Cardiac fibroblast (primary cell): Measurements from ENCODE around the gene CC2D2A.

Experiments
- DNase-seq, 2 donors: peaks; one replicate each; pipeline versions ENCODE4 v3.0.0 to v3.0.0-alpha.2; 2010; ENCODE audit warnings: low read depth in 2 of 2
- H3K4me3 ChIP-seq, 2 donors: replicated peaks in 1 of 2; 1 replicate in 1 of 2; 2 replicates in 1 of 2; pipeline ENCODE4 v1.5.1; 2011; ENCODE audit warnings: low read depth in 2 of 2, low read length in 2 of 2, mild to moderate bottlenecking in 2 of 2, moderate library complexity in 1 of 2
- TF ChIP-seq, protein P1 (sequence below): IDR thresholded peaks from one replicate; pipeline ENCODE4 v1.5.1; 2011; ENCODE audit warnings: low read depth, mild to moderate bottlenecking, low read length, inconsistent platforms

Gene CC2D2A

DNA sequence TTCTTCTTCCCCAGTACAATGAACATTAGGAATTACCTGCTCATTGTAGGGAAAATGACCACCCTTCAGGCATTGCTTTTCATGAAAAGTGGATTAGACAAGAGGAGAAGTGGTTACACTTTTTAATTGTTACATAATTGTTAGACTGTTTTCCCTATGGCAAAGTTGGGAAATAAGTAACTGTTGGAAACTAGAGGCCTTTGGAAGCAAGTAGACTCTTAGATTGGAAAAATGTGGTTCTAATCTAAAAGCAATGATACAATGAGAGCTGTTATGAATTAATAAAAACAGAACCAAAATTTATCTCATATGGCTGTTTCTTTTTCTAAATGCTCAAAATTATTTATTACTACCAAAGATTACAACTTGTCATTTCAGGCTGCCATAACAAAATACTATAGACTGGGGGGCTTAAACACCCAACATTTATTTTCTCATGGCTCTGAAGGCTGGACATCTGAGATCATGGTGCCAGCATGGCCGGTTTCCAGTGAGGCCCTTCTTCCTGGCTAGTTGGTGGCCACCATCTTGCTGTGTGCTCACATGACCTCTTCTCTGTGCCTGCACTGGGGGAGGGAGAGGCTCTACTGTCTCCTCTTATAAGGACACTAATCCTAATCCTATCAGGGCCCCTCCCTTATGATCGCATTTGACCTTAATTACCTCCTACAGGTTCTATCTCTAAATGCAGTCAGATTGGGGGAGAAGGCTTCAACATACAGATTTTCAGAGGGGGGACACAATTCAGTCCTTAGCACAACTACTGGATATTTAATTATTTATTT lies 12.5 kb downstream of the CC2D2A start:
- TF ChIP-seq, protein P1, sequence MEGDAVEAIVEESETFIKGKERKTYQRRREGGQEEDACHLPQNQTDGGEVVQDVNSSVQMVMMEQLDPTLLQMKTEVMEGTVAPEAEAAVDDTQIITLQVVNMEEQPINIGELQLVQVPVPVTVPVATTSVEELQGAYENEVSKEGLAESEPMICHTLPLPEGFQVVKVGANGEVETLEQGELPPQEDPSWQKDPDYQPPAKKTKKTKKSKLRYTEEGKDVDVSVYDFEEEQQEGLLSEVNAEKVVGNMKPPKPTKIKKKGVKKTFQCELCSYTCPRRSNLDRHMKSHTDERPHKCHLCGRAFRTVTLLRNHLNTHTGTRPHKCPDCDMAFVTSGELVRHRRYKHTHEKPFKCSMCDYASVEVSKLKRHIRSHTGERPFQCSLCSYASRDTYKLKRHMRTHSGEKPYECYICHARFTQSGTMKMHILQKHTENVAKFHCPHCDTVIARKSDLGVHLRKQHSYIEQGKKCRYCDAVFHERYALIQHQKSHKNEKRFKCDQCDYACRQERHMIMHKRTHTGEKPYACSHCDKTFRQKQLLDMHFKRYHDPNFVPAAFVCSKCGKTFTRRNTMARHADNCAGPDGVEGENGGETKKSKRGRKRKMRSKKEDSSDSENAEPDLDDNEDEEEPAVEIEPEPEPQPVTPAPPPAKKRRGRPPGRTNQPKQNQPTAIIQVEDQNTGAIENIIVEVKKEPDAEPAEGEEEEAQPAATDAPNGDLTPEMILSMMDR: no peak
- DNase-seq: no peak

DNA sequence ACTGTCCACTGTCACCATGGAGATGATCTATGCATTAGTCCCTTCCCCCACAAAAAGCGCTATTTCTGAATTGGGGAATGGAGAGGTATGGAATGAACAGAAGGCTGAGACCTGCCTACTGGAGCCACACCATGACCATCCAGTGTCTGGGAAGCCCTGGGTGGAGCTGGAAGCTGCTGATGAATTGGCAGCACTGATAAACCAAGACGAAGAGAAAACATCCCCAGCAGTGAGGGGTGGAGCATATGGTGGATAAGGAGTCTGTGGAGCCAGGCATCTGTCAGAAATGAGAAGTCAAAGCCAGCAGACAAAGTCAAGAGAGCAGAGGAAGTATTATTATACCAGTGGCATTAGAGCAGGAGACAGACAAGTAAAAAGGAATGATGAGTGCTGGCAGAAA lies 13.2 kb downstream of the CC2D2A start:
- peak in 1 of 2 donors; percentile 25 for DNase-seq
- H3K4me3 ChIP-seq: no peak overlapping the region
- TF ChIP-seq, protein P1: no peak

More for the DNA sequence above, 12.5 kb downstream of the CC2D2A start:
- H3K4me3 ChIP-seq: no peak overlapping the region

DNA sequence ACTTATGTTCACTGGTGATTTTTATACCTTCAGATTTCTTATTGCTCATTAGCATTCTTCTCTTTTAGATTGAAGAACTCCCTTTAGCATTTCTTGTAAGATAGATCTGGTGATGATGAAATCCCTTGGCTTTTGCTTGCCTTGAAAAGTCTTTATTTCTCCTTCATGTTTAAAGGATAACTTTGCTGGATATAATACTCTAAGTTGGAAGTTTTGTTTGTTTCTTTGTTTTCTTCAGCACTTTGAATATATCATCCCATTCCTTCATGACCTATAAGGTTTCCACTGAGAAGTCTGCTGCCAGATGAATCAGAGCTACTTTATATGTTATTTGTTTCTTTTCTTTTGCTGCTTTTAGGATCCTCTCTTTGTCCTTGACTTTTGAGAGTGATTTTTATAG lies 18.5 kb downstream of the CC2D2A start:
- TF ChIP-seq, protein P1: no peak
- peak in 1 of 2 donors; percentile 15 for DNase-seq
- H3K4me3 ChIP-seq: no peak overlapping the region

DNA sequence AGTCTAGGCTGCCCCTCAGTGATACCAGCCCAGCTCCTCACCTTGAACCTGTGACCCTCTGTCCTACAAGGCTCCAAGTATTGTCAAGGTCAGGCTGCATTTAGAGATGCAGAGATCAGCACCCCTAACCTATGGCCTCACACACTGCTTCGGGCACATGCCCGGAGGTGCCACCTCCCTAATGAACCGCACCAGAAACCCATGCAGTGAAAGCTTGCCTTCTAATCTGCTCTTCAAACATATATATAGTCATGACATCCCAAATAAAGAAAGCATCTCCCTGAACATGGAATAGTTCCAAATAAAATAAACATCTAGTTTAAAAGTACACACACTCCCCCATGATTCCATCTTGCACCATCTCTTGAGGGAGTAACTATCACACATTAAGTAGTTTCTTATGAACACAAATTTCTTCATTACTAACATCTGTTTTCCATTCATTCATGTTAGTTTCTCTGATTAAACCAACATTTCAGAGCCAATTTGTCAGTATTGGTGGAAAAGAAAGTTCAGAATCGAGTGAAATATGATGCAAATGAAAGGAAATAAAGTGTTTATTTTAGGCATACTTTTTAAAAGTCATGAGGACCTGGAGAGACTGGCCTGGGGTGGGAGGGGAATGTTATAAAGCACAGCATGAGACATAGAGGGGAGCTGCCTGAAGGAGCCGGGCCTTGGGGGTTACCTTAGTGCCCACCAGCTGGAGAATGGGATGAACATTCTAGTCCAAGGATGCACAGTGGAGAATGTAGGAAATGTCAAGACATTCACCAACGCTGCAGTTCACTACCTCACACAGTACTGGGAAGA lies 19.2 kb downstream of the CC2D2A start:
- TF ChIP-seq, protein P1: no peak
- no peak overlapping the region for H3K4me3 ChIP-seq
- peak; percentile 70 to 82 for DNase-seq

DNA sequence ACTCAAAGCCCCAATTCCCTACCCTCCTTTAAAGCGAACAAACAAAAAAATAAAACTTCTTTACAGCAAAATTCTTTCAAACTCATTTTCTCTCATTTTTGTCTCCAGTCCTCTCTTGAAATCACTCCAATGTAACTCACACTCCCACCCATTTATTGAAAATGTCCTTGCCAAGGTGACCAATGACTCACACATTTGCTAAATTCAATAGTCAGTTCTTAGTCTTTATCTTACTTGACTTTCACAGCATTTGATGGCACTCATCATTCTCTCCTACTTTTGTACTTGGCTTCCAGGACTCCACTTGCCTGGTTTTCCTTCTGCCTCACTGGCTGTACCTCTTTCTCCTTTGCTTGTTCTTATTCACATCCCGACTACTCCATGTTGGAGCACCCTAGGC lies 19.9 kb downstream of the CC2D2A start:
- H3K4me3 ChIP-seq: no peak overlapping the region
- no peak for DNase-seq
- TF ChIP-seq, protein P1: no peak

DNA sequence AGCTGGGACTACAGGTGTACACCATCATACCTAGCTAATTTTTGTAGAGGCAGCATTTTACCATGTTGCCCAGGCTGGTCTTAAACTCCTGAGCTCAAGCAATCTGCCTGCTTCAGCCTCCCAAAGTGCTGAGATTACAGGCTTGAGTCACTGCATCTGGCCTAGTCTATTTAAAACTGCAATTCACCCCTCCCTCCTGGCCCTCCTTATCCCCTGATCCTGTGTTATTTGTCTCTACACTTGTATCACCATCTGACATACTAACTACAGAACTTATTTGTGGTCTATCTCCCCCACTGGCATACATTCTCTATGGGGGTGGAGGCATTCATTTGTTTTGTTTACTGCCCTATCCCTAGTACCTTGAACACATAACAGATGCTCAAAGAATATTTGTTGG lies 23.7 kb downstream of the CC2D2A start:
- TF ChIP-seq, protein P1: no peak
- no peak overlapping the region for H3K4me3 ChIP-seq
- DNase-seq: no peak
